Effector memory CD4-positive, alpha-beta T cell (primary cell): ENCODE results near the gene NSL1.

ENCODE experiments used
- DNase-seq, 3 donors: peaks; one replicate each; pipeline ENCODE4 v3.0.0-alpha.2; 2020
- H3K27ac ChIP-seq: 2 replicates; pipeline ENCODE4 v1.7.0; 2013; ENCODE audit warnings: mild to moderate bottlenecking, low read length, moderate library complexity; ENCODE audit not compliant: insufficient read depth, poor library complexity, severe bottlenecking
- H3K27me3 ChIP-seq: replicated peaks from 2 replicates; pipeline ENCODE4 v1.7.0; 2013; ENCODE audit warnings: mild to moderate bottlenecking, low read length; ENCODE audit not compliant: insufficient read depth, control insufficient read depth, poor library complexity, severe bottlenecking
- H3K36me3 ChIP-seq: 2 replicates; pipeline ENCODE4 v1.7.0; 2013; ENCODE audit warnings: mild to moderate bottlenecking, low read length, moderate library complexity; ENCODE audit not compliant: control insufficient read depth, insufficient read depth
- H3K4me1 ChIP-seq: 2 replicates; pipeline ENCODE4 v1.7.0; 2013; ENCODE audit warnings: low read length, mild to moderate bottlenecking; ENCODE audit not compliant: control insufficient read depth, insufficient read depth, poor library complexity, severe bottlenecking
- H3K4me3 ChIP-seq: 2 replicates; pipeline ENCODE4 v1.7.0; 2013; ENCODE audit warnings: low read length, low read depth, mild to moderate bottlenecking; ENCODE audit not compliant: insufficient read depth, poor library complexity, severe bottlenecking
- H3K9me3 ChIP-seq: 2 replicates; pipeline ENCODE4 v1.7.0; 2013; ENCODE audit warnings: mild to moderate bottlenecking, low read length, moderate library complexity; ENCODE audit not compliant: control insufficient read depth

Gene NSL1

DNA sequence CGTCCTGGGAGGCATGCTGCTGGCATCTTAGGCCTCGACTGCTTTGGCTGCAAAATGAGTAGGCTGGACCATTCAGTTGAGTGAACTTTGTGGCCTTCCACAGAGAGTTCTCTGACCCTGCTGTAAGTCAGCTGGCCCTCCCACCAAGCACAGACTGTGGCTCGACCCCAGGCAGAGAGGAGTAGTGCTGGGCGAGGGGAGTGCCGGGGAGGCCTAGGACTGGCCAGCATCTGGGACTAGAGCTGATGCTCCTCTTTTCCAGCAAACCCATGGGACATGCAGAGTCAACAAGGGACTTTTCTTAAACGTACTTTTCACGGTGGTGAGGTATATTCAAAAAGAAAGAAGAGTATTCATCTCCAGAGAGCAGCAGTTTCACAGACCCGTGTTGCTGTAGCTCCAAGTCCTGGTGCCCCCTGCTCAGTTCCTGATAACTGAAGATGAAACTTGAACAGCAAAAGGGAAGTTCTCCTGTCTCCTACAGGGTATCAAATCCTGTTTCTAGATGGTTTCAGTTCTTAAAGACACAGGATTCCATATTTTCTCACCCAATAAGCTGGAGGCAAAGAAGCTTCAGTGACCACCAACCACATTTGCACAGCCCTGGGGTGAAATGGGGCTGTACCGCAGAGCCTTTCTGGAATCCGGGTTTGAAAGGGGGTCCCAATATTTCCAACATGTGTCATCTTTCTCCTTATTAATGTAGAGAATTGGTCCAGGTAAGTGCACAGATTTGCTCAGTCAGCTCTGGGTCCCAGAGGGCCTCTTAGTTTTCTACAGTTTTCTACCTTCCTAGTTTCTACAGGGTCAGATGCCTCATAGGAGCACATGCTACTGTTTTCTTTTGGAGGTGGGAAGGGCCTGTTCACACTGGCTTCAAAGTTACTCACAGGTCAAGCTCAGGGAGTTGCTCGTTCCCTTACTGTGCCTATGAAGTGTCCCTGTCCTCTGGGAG is 112.8 kb downstream of the NSL1 start:
- Histone ChIP-seq H3K36me3 (no peaks in the 10 kb centered on the region), H3K27me3 (no peaks in the 10 kb centered on the region)
- DNase-seq, result no peak

DNA sequence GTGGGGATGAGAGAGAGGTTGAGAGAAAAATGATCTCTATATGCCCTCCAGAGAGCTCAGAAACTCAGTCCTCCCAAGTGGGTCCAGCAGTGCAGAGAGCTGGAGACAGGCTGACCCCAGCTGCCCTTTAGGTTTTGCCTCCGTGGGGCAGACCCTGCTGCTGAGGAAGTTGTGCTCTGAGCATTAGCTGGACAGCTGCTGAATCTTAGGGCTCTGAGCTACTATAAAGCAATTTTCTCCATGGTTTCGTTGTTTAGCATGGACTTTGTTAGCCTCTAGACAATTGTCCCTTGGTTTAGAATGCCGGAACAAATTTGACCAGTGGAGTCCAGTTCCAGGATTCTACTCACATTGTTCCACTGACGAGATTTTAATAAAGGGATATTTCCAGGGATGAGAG is 114.0 kb downstream of the NSL1 start:
- no peaks in the 10 kb centered on the region for H3K4me1 ChIP-seq
- H3K27me3 ChIP-seq, result no peaks in the 10 kb centered on the region
- no peak overlapping the region for H3K4me3 ChIP-seq
- H3K9me3 ChIP-seq, result no peaks in the 10 kb centered on the region
- no peak overlapping the region for H3K27ac ChIP-seq
- no peaks in the 10 kb centered on the region for H3K36me3 ChIP-seq
- no peak for DNase-seq

More for the DNA sequence above, 112.8 kb downstream of the NSL1 start:
- Histone ChIP-seq H3K4me1 (peaks cover 7% of the 10 kb centered on the region), H3K9me3 (no peaks in the 10 kb centered on the region), H3K4me3 (no peak overlapping the region), H3K27ac (no peak overlapping the region)

DNA sequence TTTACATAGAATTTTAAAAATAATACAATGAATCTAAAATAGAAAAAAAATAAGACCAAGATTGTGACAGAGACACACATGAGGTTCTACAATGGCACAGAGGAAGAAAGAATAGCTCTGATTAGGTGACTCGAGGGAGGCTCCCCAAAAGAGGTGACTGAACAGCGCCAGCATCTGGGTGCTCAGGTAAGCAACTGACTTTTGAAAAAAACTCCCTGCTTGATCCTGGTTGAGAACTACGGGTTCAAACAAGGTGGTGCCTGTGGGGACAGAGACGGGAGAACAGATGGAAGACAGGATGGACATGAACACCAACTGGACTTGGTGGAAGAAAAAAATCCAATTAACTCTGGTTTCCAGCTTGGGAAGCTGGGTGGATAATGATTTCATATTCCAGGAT is 114.4 kb downstream of the NSL1 start:
- H3K36me3 ChIP-seq, result no peaks in the 10 kb centered on the region
- no peak overlapping the region for H3K4me3 ChIP-seq
- H3K27me3 ChIP-seq, result no peaks in the 10 kb centered on the region
- no peaks in the 10 kb centered on the region for H3K9me3 ChIP-seq
- H3K27ac ChIP-seq, result no peak overlapping the region
- H3K4me1 ChIP-seq, result no peaks in the 10 kb centered on the region
- no peak for DNase-seq
